ENCODE results near the gene TNFRSF6B.
A peak's percentile ranks its signal among the peaks of the same experiment; 100 is the strongest.

The TNFRSF6B gene

GRCh38 chr20:63702036-63702665 is 5.7 kb downstream of the TNFRSF6B start:
- Histone ChIP-seq H3K27ac (replicated peaks; ENCODE audit: low read length) (no peak overlapping the region), H3K4me2 (ENCODE audit: insufficient read depth, low read length, poor library complexity, severe bottlenecking) (peak overlapping the region; percentile 11), H3K36me3 (replicated peaks in 1 of 2; ENCODE audit: control insufficient read depth in 2 of 2, insufficient read depth in 2 of 2, low read length in 2 of 2) (peaks cover 27 to 46% of the 10 kb centered on the region in 2 donors), H4K91ac (ENCODE audit: low read depth, low read length, poor library complexity) (no peak overlapping the region), H2BK120ac (ENCODE audit: low read depth, low read length) (no peak overlapping the region), H3K9ac (ENCODE audit: low read depth, low read length, poor library complexity) (peak overlapping the region; percentile 53), H3K4me1 (ENCODE audit: control insufficient read depth in 2 of 2, insufficient read depth in 1 of 2, low read depth in 1 of 2, low read length in 2 of 2) (peaks cover 10 to 11% of the 10 kb centered on the region in 2 donors), H3K9me3 (replicated peaks in 1 of 2; ENCODE audit: control insufficient read depth in 2 of 2, insufficient read depth in 1 of 2, low read depth in 1 of 2, low read length in 2 of 2) (no peaks in the 10 kb centered on the region), H4K8ac (ENCODE audit: low read depth, low read length) (peak overlapping the region; percentile 48), H3K18ac (ENCODE audit: low read length) (no peak overlapping the region), H3K23ac (ENCODE audit: low read depth, low read length, poor library complexity) (peak overlapping the region; percentile 10), H2BK5ac (ENCODE audit: low read length) (no peak overlapping the region), H3K4ac (ENCODE audit: low read length) (no peak overlapping the region), H2BK15ac (ENCODE audit: low read length) (no peak overlapping the region), H2AFZ (ENCODE audit: low read length) (no peak overlapping the region), H2AK5ac (ENCODE audit: low read depth, low read length) (no peak overlapping the region), H3K79me1 (ENCODE audit: low read depth, low read length) (peaks cover 13% of the 10 kb centered on the region), H3K14ac (ENCODE audit: low read length) (no peak overlapping the region), H3K4me3 (ENCODE audit: low read length in 2 of 2) (no peak overlapping the region), H2BK12ac (ENCODE audit: low read length) (no peak overlapping the region), H3K27me3 (ENCODE audit: control insufficient read depth in 3 of 3, insufficient read depth in 3 of 3, low read depth in 1 of 3, low read length in 3 of 3) (no peaks in the 10 kb centered on the region)
- WGBS, 2 donors (ENCODE audit: extremely low coverage in 2 of 2, insufficient read length in 2 of 2, insufficient replicate concordance in 1 of 2), result no CpG with 5 or more reads among the region's 16 CpGs
- no peak for DNase-seq (ENCODE audit: low spot score)

- H3K79me1 ChIP-seq (ENCODE audit: low read depth, low read length), result peaks cover 16% of the 10 kb centered on the region
- no peak overlapping the region for H4K8ac ChIP-seq (ENCODE audit: low read depth, low read length)
- no peak overlapping the region for H2BK120ac ChIP-seq (ENCODE audit: low read depth, low read length)
- no peak overlapping the region for H2BK12ac ChIP-seq (ENCODE audit: low read length)
- no peak overlapping the region for H3K4ac ChIP-seq (ENCODE audit: low read length)
- no peak overlapping the region for H3K4me2 ChIP-seq (ENCODE audit: insufficient read depth, low read length, poor library complexity, severe bottlenecking)
- H3K27me3 ChIP-seq (ENCODE audit: control insufficient read depth in 3 of 3, insufficient read depth in 3 of 3, low read depth in 1 of 3, low read length in 3 of 3), result no peaks in the 10 kb centered on the region
- no peaks in the 10 kb centered on the region for H3K9me3 ChIP-seq (replicated peaks in 1 of 2; ENCODE audit: control insufficient read depth in 2 of 2, insufficient read depth in 1 of 2, low read depth in 1 of 2, low read length in 2 of 2)
- peaks cover 7 to 11% of the 10 kb centered on the region in 2 donors for H3K4me1 ChIP-seq (ENCODE audit: control insufficient read depth in 2 of 2, insufficient read depth in 1 of 2, low read depth in 1 of 2, low read length in 2 of 2)
- no peak overlapping the region for H2AK5ac ChIP-seq (ENCODE audit: low read depth, low read length)
- H2AFZ ChIP-seq (ENCODE audit: low read length), result no peak overlapping the region
- WGBS, 2 donors (ENCODE audit: extremely low coverage in 2 of 2, insufficient read length in 2 of 2, insufficient replicate concordance in 1 of 2), result no CpG with 5 or more reads among the region's 13 CpGs
- H3K36me3 ChIP-seq (replicated peaks in 1 of 2; ENCODE audit: control insufficient read depth in 2 of 2, insufficient read depth in 2 of 2, low read length in 2 of 2), result peaks cover 27 to 39% of the 10 kb centered on the region in 2 donors
- DNase-seq (ENCODE audit: low spot score), result no peak
- H3K27ac ChIP-seq (replicated peaks; ENCODE audit: low read length), result no peak overlapping the region
- H3K18ac ChIP-seq (ENCODE audit: low read length), result no peak overlapping the region
- H3K4me3 ChIP-seq (ENCODE audit: low read length in 2 of 2), result no peak overlapping the region
- H3K9ac ChIP-seq (ENCODE audit: low read depth, low read length, poor library complexity), result no peak overlapping the region
- H2BK5ac ChIP-seq (ENCODE audit: low read length), result no peak overlapping the region
- no peak overlapping the region for H4K91ac ChIP-seq (ENCODE audit: low read depth, low read length, poor library complexity)
- no peak overlapping the region for H3K23ac ChIP-seq (ENCODE audit: low read depth, low read length, poor library complexity)
- H2BK15ac ChIP-seq (ENCODE audit: low read length), result no peak overlapping the region
- H3K14ac ChIP-seq (ENCODE audit: low read length), result no peak overlapping the region
Measured at GRCh38 chr20:63702751-63703470, 6.5 kb downstream of the TNFRSF6B start.

- DNase-seq (ENCODE audit: low spot score), result no peak
- Histone ChIP-seq H3K79me1 (ENCODE audit: low read depth, low read length) (peaks cover 21% of the 10 kb centered on the region), H3K14ac (ENCODE audit: low read length) (no peak overlapping the region), H2AFZ (ENCODE audit: low read length) (no peak overlapping the region), H2AK5ac (ENCODE audit: low read depth, low read length) (no peak overlapping the region), H2BK12ac (ENCODE audit: low read length) (no peak overlapping the region), H3K27ac (replicated peaks; ENCODE audit: low read length) (no peak overlapping the region), H4K91ac (ENCODE audit: low read depth, low read length, poor library complexity) (no peak overlapping the region), H2BK5ac (ENCODE audit: low read length) (no peak overlapping the region), H3K4me2 (ENCODE audit: insufficient read depth, low read length, poor library complexity, severe bottlenecking) (no peak overlapping the region), H4K8ac (ENCODE audit: low read depth, low read length) (no peak overlapping the region), H3K36me3 (replicated peaks in 1 of 2; ENCODE audit: control insufficient read depth in 2 of 2, insufficient read depth in 2 of 2, low read length in 2 of 2) (peaks cover 27 to 37% of the 10 kb centered on the region in 2 donors), H3K4ac (ENCODE audit: low read length) (no peak overlapping the region), H3K9ac (ENCODE audit: low read depth, low read length, poor library complexity) (no peak overlapping the region), H2BK120ac (ENCODE audit: low read depth, low read length) (no peak overlapping the region), H3K9me3 (replicated peaks in 1 of 2; ENCODE audit: control insufficient read depth in 2 of 2, insufficient read depth in 1 of 2, low read depth in 1 of 2, low read length in 2 of 2) (no peaks in the 10 kb centered on the region), H2BK15ac (ENCODE audit: low read length) (no peak overlapping the region), H3K27me3 (ENCODE audit: control insufficient read depth in 3 of 3, insufficient read depth in 3 of 3, low read depth in 1 of 3, low read length in 3 of 3) (no peaks in the 10 kb centered on the region), H3K23ac (ENCODE audit: low read depth, low read length, poor library complexity) (peak overlapping the region; percentile 65), H3K18ac (ENCODE audit: low read length) (no peak overlapping the region), H3K4me1 (ENCODE audit: control insufficient read depth in 2 of 2, insufficient read depth in 1 of 2, low read depth in 1 of 2, low read length in 2 of 2) (peaks cover 8 to 13% of the 10 kb centered on the region in 2 donors), H3K4me3 (ENCODE audit: low read length in 2 of 2) (no peak overlapping the region)
- no CpG with 5 or more reads among the region's 15 CpGs for WGBS, 2 donors (ENCODE audit: extremely low coverage in 2 of 2, insufficient read length in 2 of 2, insufficient replicate concordance in 1 of 2)
Measured at GRCh38 chr20:63703471-63703975, 7.1 kb downstream of the TNFRSF6B start.
